ENCODE data around the gene POLR2C.
"Not testable (repeated sequence)": the region's sequence is repeated elsewhere in the genome, so short reads cannot be mapped to it uniquely, and the experiment has no call there.

The POLR2C gene

GRCh38 chr16:57462209-57462977 lies at the start of gene POLR2C:
TSS of gene POLR2C (plus strand) at chr16:57462679. CDS start at chr16:57462725, 46 bp downstream.
- peak; percentile 95 for DNase-seq

- no peak for DNase-seq
Observed at GRCh38 chr16:57413301-57413730, 49.2 kb upstream of the POLR2C start.

GRCh38 chr16:57413733-57414132 lies 48.7 kb upstream of the POLR2C start:
- no peak for DNase-seq

GRCh38 chr16:57416084-57416483 lies 46.4 kb upstream of the POLR2C start:
- no peak for DNase-seq

GRCh38 chr16:57419506-57419905 lies 43.0 kb upstream of the POLR2C start:
- DNase-seq, result no peak

GRCh38 chr16:57422026-57422944 lies 40.2 kb upstream of the POLR2C start:
- DNase-seq, result no peak

GRCh38 chr16:57423152-57423551 lies 39.3 kb upstream of the POLR2C start:
- no peak for DNase-seq

GRCh38 chr16:57424583-57424982 lies 37.9 kb upstream of the POLR2C start:
- DNase-seq, result no peak

- no peak for DNase-seq
Observed at GRCh38 chr16:57426356-57426755, 36.1 kb upstream of the POLR2C start.

GRCh38 chr16:57427307-57427706 lies 35.2 kb upstream of the POLR2C start:
- no peak for DNase-seq

- no peak for DNase-seq
Observed at GRCh38 chr16:57427824-57428223, 34.7 kb upstream of the POLR2C start.

- DNase-seq, result no peak
Observed at GRCh38 chr16:57430955-57431354, 31.5 kb upstream of the POLR2C start.

- DNase-seq, result no peak
Observed at GRCh38 chr16:57432505-57432904, 30.0 kb upstream of the POLR2C start.

- no peak for DNase-seq
Observed at GRCh38 chr16:57432989-57433388, 29.5 kb upstream of the POLR2C start.

- DNase-seq, result no peak
Observed at GRCh38 chr16:57434003-57434402, 28.5 kb upstream of the POLR2C start.

GRCh38 chr16:57435838-57436237 lies 26.6 kb upstream of the POLR2C start:
- no peak for DNase-seq

GRCh38 chr16:57439947-57440346 lies 22.5 kb upstream of the POLR2C start:
- not testable (repeated sequence) for DNase-seq

- not testable (repeated sequence) for DNase-seq
Observed at GRCh38 chr16:57440551-57440950, 21.9 kb upstream of the POLR2C start.

GRCh38 chr16:57444711-57445110 lies 17.8 kb upstream of the POLR2C start:
- no peak for DNase-seq

GRCh38 chr16:57445510-57445909 lies 17.0 kb upstream of the POLR2C start:
- no peak for DNase-seq

- peak; percentile 34 for DNase-seq
Observed at GRCh38 chr16:57446531-57447185, 15.8 kb upstream of the POLR2C start.

- DNase-seq, result peak; percentile 96
Observed at GRCh38 chr16:57447186-57447962, 15.1 kb upstream of the POLR2C start, which contains the start of the genes CIAPIN1 and COQ9. TSS of gene CIAPIN1 (minus strand) at chr16:57447385. CDS start at chr16:57440928, 6,457 bp downstream. TSS of gene COQ9 (plus strand) at chr16:57447479. CDS start at chr16:57447506, 27 bp downstream.
